Uterus (tissue), 2 donors: ENCODE results near the gene PGBD5.

ENCODE experiments used
- CTCF ChIP-seq, 4 experiments: fragments of 200-600 bp in 2 of 4; fragments of 450-650 bp in 2 of 4; sonication (generic) in 2 of 4; IDR thresholded peaks; one replicate each; pipeline ENCODE4 v1.5.1; 2016 to 2019; ENCODE audit warnings: antibody characterized with exemption in 4 of 4, mild to moderate bottlenecking in 2 of 4, moderate library complexity in 1 of 4
- POLR2A ChIP-seq, 2 donors: fragments of 450-650 bp; IDR thresholded peaks; one replicate each; pipeline ENCODE4 v1.6.1; 2016; ENCODE audit warnings: antibody characterized with exemption in 2 of 2, mild to moderate bottlenecking in 1 of 2, moderate library complexity in 1 of 2

GRCh38 chr1:230422221-230422981, 3.7 kb downstream of the PGBD5 start:
- no peak for TF ChIP-seq CTCF (IDR thresholded peaks at IDR 0.05)
- TF ChIP-seq POLR2A (IDR thresholded peaks at IDR 0.05): no peak
